HG03442 (cell line): ENCODE data around the gene KIF16B.

Experiments
- ATAC-seq: cut with Tn5 transposase; IDR thresholded peaks from one replicate; pipeline ENCODE4 v1.9.1; 2021; ENCODE audit warnings: mild to moderate bottlenecking, moderate library complexity; ENCODE audit not compliant: unreplicated experiment

KIF16B gene

DNA sequence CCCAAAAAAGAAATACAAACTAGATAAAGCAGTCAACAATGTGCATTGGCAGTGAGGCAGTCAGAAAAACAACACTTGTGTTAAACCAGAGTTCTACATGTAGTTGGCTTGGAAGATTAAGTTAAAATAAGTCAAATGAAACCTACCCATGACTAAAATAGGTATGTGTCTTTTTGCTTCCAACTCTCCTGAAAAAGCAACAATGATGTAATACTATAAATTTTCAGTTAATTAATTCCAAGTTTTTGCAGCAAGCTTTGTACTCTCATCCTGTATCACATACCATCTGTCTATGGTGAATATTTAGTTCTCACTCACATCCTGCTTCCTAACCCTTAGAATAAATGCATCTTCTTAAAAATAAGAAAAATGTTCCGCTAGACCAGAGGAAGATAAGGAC is 261.5 kb downstream of the KIF16B start:
- no peak for ATAC-seq

- no peak for ATAC-seq
These were observed 264.5 kb downstream of the KIF16B start for GRCh38 chr20:16308754-16309153.

DNA sequence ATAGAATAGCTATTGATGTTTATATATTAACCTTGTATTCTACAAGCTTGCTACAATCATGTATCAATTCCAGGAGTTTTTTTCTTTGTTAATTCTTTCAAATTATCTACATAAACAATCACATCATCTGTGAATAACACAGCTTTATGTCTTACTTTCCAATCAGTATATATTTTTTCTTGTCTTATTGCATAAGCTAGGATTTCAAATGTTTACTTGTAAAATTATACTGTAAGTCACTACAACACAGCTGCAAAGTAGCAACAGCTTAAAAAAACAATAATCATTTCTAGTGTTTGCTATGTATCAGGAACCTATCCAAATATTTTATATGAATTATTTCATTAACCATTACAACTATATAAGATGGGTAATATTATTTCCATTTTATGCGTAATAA is 270.4 kb downstream of the KIF16B start:
- ATAC-seq: no peak

- no peak for ATAC-seq
These were observed 271.3 kb downstream of the KIF16B start for GRCh38 chr20:16301986-16302385.

GRCh38 chr20:16299897-16300296 is 273.4 kb downstream of the KIF16B start:
- ATAC-seq: no peak

DNA sequence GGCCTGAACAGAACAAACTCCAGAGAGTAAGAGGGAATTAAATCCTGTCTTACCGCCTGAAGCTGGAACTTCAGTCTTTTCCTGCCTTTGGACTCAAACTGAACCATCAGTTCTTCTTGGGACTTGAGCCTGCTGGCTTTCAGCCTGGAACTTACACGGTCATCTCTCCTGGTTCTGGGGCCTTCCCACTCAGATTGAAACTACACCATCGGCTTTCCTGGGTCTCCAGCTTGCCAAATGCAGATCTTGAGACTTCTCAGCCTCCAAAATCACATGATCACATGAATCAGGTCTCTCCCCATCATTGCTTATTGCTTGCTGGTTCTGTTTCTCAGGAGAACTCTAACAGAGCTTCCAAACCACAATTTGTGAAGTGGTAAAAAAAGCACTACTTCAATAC is 276.3 kb downstream of the KIF16B start:
- no peak for ATAC-seq

DNA sequence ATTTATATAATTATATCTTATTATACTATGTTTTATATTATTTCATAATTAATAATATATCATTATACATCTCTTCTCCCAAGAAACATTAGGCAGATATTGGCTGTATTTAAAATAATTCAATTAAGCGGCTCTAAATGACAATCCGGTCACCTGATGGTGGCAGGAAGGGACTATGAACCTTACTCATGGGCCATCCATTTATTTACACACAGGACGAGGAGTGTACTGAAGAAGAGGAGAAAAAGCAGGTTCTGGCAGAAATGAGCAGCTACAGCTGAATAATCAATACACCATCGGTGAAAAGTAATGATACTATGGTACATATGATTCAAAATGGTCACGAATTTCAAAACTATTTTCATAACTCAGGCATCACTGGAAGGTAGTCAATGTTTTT is 277.7 kb downstream of the KIF16B start:
- ATAC-seq: no peak

DNA sequence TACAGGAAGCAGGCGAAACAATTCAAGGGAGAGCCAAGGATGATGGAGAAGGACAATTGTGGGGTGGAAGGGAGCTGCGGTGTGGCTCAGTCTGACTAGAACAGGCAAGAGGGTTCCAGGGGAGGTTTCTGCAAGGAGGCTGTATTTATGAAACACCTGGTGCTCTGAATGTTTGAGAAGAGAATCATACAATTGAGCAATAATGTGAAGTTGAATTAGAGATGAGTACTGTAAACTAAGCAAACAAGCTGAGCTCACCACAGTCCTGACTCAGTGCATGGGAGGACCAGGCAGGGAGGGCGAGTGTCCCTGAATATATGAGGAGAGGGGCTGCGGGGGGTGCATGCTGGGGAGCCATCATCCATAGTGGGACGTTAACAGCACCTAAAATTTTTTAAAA is 279.7 kb downstream of the KIF16B start:
- no peak for ATAC-seq

DNA sequence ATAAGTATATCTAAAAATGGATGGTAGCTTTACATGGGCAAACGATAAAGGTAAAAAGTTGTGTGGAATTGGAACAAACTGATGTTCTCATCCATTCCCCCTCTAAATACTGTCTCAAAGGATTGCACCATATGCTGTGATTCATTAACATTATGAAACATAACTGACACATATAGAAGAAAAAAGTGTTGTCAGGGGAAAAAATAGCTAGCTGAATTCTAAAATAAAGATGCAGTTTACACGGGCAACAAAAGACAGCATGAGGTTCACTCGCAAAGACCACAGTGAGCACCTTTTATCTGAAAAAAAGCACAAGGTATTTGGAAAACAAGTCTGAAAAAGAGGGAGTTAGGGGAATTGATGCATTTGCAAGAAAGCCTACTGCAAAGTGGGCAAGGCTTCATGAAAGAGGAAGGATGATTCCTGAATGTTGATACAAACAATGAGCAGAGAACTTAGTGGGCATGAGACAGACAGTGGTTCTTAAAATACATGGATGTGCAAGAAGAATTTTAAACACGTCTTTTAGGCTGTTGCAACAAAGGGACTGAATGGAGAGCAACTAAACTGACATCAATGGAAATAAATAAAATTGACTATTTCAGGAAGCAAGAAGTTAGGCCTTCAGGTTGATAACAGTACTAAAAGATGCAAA is 280.9 kb downstream of the KIF16B start:
- ATAC-seq: no peak

DNA sequence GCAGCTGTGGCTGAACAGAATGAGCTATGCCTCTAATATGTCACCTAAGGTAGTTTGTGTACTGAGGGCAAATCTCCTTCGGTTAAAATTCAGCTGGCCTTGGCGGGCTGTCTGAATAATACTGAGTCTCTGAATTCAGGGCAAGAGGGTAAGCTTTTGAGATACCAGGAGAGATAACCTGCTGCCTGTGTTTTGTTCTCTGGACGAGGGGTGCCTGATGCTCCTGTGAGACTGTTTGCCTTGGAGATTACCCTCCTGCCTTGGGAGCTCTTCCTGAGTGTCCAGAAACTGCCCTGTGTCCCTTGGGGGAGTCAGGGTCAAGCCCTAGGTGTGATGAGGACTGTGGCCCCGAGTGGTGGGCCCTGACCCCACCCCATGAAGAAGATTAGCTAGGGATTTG is 282.9 kb downstream of the KIF16B start:
- no peak for ATAC-seq

- ATAC-seq: no peak
These were observed 285.5 kb downstream of the KIF16B start for GRCh38 chr20:16287776-16288175.

- ATAC-seq: no peak
These were observed 286.6 kb downstream of the KIF16B start for GRCh38 chr20:16286601-16287000.

GRCh38 chr20:16284385-16285100 is 288.7 kb downstream of the KIF16B start:
- ATAC-seq: no peak

DNA sequence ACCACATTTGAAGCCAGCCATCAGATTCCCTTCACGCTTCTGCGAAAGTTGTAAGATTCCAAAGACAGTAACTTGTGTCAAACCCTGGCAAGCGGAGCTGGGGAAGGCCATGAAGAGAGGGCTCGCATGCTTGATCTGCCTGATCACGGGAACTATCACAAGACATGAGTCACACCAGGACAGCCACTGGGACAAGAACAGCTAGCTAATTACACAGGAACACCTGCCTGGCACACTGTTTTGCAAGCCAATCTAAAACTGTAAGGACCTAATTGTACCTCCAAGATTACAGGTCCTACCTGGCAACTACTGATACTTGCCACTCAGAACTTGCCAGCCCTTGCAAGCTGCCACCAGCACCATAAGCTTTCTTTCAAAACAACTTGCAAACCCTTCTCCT is 289.3 kb downstream of the KIF16B start:
- no peak for ATAC-seq

- no peak for ATAC-seq
These were observed 289.9 kb downstream of the KIF16B start for GRCh38 chr20:16283307-16283706.

DNA sequence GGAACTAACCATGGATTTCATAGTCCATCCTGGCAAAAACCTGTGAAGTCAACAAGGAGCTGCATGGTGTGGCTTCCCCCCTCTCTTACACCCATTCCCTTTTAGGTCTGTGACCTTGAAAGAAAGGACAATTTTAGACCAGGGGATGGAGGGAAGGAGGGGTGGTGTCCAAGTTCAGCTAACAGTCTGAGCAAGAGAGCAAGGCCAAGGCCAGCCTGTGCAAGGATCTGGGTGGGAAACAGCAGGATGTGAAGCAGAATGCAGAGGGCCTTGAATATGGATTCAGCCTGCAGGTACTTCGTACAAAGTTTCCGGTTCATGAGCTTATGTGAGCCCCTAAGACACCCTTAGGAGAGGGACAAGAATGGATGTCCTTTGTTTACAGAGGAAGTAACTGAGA is 293.0 kb downstream of the KIF16B start:
- no peak for ATAC-seq

GRCh38 chr20:16279320-16279719 is 293.9 kb downstream of the KIF16B start:
- ATAC-seq: no peak

- ATAC-seq: no peak
These were observed 299.3 kb downstream of the KIF16B start for GRCh38 chr20:16273812-16274555.

DNA sequence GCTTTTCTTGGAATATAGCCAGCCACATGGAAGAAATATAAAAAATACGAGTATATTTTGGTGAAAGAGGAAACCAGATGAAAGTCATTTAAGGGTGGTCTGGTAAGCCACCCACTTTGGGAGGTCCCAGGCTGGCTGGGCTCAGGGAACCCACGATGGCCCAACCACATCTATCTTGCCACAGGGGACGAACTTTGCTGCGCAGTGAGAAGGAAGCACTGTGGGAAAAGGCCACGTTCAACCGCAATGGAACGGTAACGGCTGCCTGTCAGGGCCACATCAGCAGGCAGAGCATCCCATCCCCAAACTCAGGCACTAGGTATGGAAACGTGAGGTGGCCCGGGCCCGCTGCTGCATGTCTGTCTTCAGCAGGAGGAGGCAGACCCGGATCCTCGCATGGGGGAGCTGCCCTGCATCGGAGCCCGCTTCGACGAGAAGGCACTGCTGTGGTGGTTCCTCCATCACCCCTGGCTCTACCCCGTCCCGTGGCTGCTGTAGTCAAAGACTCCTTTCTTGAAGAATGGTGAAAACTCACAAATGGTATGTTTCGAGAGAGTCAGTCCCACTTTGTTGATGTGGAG is 300.4 kb downstream of the KIF16B start:
- ATAC-seq: no peak

GRCh38 chr20:16271450-16271849 is 301.8 kb downstream of the KIF16B start:
- ATAC-seq: no peak

GRCh38 chr20:16270989-16271388 is 302.3 kb downstream of the KIF16B start:
- ATAC-seq: no peak
